22Rv1 (cell line): ENCODE results near the gene PCCA.

ENCODE experiments used
- ZFX ChIP-seq: fragments of 450-650 bp; IDR thresholded peaks from 2 replicates; pipeline ENCODE4 v1.6.1; 2017; ENCODE audit warnings: antibody characterized with exemption, borderline replicate concordance
- TF ChIP-seq, protein P1 (sequence below): fragments of 450-650 bp; IDR thresholded peaks from 2 replicates; pipeline ENCODE4 v1.5.1; 2017; ENCODE audit warnings: mild to moderate bottlenecking

DNA sequence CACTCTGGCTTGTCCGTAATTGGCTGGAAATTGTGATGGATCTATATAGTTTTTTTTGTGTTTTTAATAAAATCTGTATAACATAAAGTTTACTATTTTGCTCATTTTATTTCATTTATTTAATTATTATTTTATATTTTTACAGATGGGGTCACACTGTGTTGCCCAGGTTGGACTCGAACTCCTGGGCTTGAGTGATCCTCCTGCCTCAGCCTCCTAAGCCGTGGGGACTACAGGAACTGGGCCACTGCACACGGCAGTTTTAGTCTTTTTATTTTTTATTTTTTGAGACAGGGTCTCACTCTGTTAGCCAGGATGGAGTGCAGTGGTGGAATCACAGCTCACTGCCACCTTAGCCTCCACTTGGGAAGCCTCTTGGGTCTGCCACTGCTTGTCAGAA, 58.9 kb downstream of the PCCA start:
- TF ChIP-seq, protein P1, sequence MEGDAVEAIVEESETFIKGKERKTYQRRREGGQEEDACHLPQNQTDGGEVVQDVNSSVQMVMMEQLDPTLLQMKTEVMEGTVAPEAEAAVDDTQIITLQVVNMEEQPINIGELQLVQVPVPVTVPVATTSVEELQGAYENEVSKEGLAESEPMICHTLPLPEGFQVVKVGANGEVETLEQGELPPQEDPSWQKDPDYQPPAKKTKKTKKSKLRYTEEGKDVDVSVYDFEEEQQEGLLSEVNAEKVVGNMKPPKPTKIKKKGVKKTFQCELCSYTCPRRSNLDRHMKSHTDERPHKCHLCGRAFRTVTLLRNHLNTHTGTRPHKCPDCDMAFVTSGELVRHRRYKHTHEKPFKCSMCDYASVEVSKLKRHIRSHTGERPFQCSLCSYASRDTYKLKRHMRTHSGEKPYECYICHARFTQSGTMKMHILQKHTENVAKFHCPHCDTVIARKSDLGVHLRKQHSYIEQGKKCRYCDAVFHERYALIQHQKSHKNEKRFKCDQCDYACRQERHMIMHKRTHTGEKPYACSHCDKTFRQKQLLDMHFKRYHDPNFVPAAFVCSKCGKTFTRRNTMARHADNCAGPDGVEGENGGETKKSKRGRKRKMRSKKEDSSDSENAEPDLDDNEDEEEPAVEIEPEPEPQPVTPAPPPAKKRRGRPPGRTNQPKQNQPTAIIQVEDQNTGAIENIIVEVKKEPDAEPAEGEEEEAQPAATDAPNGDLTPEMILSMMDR, result no peak
- no peak for TF ChIP-seq ZFX
